Smooth muscle cell (in vitro differentiated cells): ENCODE data around the gene THOP1. TPM values are rescaled to one million over a fixed set of nuclear protein-coding genes. Genes with fewer than 3 reads are reported as not detected.

Experiments used
- DNase-seq: peaks from one replicate; lab custom pipeline; 2025; ENCODE audit not compliant: unreplicated experiment; lab: John Stamatoyannopoulos, UW
- H2AFZ ChIP-seq: fragments of 200-600 bp; sonication (generic); 2 replicates; pipeline ENCODE4 v1.6.0; 2016; ENCODE audit warnings: antibody characterized with exemption, low read depth, mild to moderate bottlenecking
- H3F3A ChIP-seq: fragments of 200-600 bp; sonication (generic); 2 replicates; pipeline ENCODE4 v1.6.0; 2017; ENCODE audit warnings: antibody characterized with exemption, low read depth
- H3K27ac ChIP-seq: fragments of 200-600 bp; sonication (generic); 2 replicates; pipeline ENCODE4 v1.5.1; 2016; ENCODE audit warnings: low read depth, mild to moderate bottlenecking
- H3K27me3 ChIP-seq: fragments of 200-600 bp; sonication (generic); 2 replicates; pipeline ENCODE4 v1.6.1; 2016; ENCODE audit warnings: low read depth, mild to moderate bottlenecking
- H3K36me3 ChIP-seq: fragments of 200-600 bp; sonication (generic); 2 replicates; pipeline ENCODE4 v1.5.1; 2016; ENCODE audit warnings: low read depth
- H3K4me1 ChIP-seq: fragments of 200-600 bp; sonication (generic); 2 replicates; pipeline ENCODE4 v1.5.1; 2016; ENCODE audit warnings: low read depth
- H3K4me2 ChIP-seq: fragments of 200-600 bp; sonication (generic); 2 replicates; pipeline ENCODE4 v1.6.0; 2016; ENCODE audit warnings: mild to moderate bottlenecking
- H3K4me3 ChIP-seq: fragments of 200-600 bp; sonication (generic); 2 replicates; pipeline ENCODE4 v1.5.1; 2016; ENCODE audit warnings: mild to moderate bottlenecking
- H3K79me2 ChIP-seq: fragments of 200-600 bp; sonication (generic); 2 replicates; pipeline ENCODE4 v1.6.0; 2016; ENCODE audit warnings: low read depth, mild to moderate bottlenecking
- H3K9ac ChIP-seq: fragments of 200-600 bp; sonication (generic); 2 replicates; pipeline ENCODE4 v1.6.0; 2016; ENCODE audit warnings: low read depth
- H3K9me3 ChIP-seq: fragments of 200-600 bp; sonication (generic); replicated peaks from 2 replicates; pipeline ENCODE4 v1.5.1; 2016; ENCODE audit warnings: low read depth
- H4K20me1 ChIP-seq: fragments of 200-600 bp; sonication (generic); 2 replicates; pipeline ENCODE4 v1.6.0; 2016; ENCODE audit warnings: low read depth
- WGBS: methylation state at CpG from one replicate; pipeline ENCODE4 v1.1.7; 2016; ENCODE audit warnings: low lambda C conversion rate; 5-methylcytosine and 5-hydroxymethylcytosine counted together
- polyA plus RNA-seq: library from polyadenylated mRNA; unstranded; fragments of >200 nt; fragmentation: Nextera tagmentation; extraction: Ambion mirVana; gene quantifications from 2 replicates; pipeline ENCODE4 v1.2.1, GENCODE V29; 2016
- total RNA-seq: library from RNA; depleted of rRNA; stranded (reverse); fragments of >200 nt; gene quantifications from 2 replicates; pipeline ENCODE4 v1.2.3, GENCODE V29; 2014
- TF ChIP-seq, protein P1 (sequence below): fragments of 200-600 bp; sonication (generic); IDR thresholded peaks from 2 replicates; pipeline ENCODE4 v1.5.1; 2017; ENCODE audit warnings: borderline replicate concordance, mild to moderate bottlenecking, antibody characterized with exemption; ENCODE audit not compliant: insufficient read depth, poor library complexity, severe bottlenecking

Gene THOP1
- total and polyA plus RNA-seq, 2 experiments from 2014 or later: 40.5 to 65.6 TPM

- Histone ChIP-seq H3K4me3 (no peak overlapping the region), H3K36me3 (no peaks in the 10 kb centered on the region), H3K9ac (no peak overlapping the region), H3K4me1 (no peaks in the 10 kb centered on the region), H3F3A (no peaks in the 10 kb centered on the region), H3K79me2 (no peaks in the 10 kb centered on the region), H3K27me3 (no peaks in the 10 kb centered on the region), H3K9me3 (no peaks in the 10 kb centered on the region), H2AFZ (no peak overlapping the region), H4K20me1 (peaks cover 22% of the 10 kb centered on the region), H3K27ac (no peak overlapping the region), H3K4me2 (no peak overlapping the region)
- TF ChIP-seq, protein P1, sequence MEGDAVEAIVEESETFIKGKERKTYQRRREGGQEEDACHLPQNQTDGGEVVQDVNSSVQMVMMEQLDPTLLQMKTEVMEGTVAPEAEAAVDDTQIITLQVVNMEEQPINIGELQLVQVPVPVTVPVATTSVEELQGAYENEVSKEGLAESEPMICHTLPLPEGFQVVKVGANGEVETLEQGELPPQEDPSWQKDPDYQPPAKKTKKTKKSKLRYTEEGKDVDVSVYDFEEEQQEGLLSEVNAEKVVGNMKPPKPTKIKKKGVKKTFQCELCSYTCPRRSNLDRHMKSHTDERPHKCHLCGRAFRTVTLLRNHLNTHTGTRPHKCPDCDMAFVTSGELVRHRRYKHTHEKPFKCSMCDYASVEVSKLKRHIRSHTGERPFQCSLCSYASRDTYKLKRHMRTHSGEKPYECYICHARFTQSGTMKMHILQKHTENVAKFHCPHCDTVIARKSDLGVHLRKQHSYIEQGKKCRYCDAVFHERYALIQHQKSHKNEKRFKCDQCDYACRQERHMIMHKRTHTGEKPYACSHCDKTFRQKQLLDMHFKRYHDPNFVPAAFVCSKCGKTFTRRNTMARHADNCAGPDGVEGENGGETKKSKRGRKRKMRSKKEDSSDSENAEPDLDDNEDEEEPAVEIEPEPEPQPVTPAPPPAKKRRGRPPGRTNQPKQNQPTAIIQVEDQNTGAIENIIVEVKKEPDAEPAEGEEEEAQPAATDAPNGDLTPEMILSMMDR: no peak
- WGBS: 97% methylated on average over 20 of the region's 23 CpGs
- no peak for DNase-seq
Measured at GRCh38 chr19:2796659-2797266, 11.5 kb downstream of the THOP1 start.

- WGBS: 98% methylated on average over 15 of the region's 15 CpGs
- no peak overlapping the region for H3K4me2 ChIP-seq
- DNase-seq: no peak
Measured at GRCh38 chr19:2797280-2797679, 12.0 kb downstream of the THOP1 start.

DNA sequence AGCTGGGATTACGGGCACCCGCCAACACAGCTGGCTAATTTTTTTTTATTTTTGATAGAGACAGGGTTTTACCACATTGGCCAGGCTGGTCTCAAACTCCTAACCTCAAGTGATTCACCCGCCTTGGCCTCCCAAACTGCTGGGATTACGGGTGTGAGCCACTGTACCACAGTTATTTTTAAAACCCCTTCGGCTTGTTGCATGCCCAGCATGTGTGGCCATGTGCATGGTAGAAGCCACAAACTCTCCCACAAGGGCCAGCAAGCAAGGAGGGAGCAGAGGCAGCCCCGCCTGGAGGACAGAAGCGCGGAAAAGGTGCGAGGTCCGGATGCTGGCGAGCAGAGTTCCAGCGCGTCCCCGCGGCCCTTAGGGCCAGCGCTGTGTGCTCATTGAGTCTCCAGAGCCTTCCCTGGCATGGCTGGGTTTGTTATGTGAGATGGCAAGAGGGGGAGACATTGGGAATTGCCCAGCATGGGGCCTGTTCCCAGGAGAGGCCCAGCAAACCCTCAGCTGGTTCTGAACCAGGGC, 12.9 kb downstream of the THOP1 start:
- 86% methylated on average over 16 of the region's 16 CpGs for WGBS
- Histone ChIP-seq H3K4me1 (no peaks in the 10 kb centered on the region), H3K4me2 (no peak overlapping the region), H3K79me2 (no peaks in the 10 kb centered on the region), H2AFZ (no peak overlapping the region), H3K9ac (no peak overlapping the region), H3F3A (no peaks in the 10 kb centered on the region), H4K20me1 (peaks cover 27% of the 10 kb centered on the region), H3K27ac (no peak overlapping the region), H3K27me3 (no peaks in the 10 kb centered on the region), H3K36me3 (no peaks in the 10 kb centered on the region), H3K4me3 (no peak overlapping the region), H3K9me3 (no peaks in the 10 kb centered on the region)
- DNase-seq: no peak
- TF ChIP-seq, protein P1: no peak

More at GRCh38 chr19:2797280-2797679, 12.0 kb downstream of the THOP1 start:
- H3K79me2 ChIP-seq: no peaks in the 10 kb centered on the region
- no peak overlapping the region for H3K4me3 ChIP-seq
- H3K27ac ChIP-seq: no peak overlapping the region
- no peaks in the 10 kb centered on the region for H3K36me3 ChIP-seq
- no peaks in the 10 kb centered on the region for H3K27me3 ChIP-seq
- H3K4me1 ChIP-seq: no peaks in the 10 kb centered on the region
- H3K9me3 ChIP-seq: no peaks in the 10 kb centered on the region
- no peaks in the 10 kb centered on the region for H3F3A ChIP-seq
- H4K20me1 ChIP-seq: peaks cover 22% of the 10 kb centered on the region
- no peak overlapping the region for H2AFZ ChIP-seq
- TF ChIP-seq, protein P1: no peak
- no peak overlapping the region for H3K9ac ChIP-seq

- no peak overlapping the region for H3K4me3 ChIP-seq
- no peaks in the 10 kb centered on the region for H3K4me1 ChIP-seq
- H3K4me2 ChIP-seq: no peak overlapping the region
- H4K20me1 ChIP-seq: peaks cover 27% of the 10 kb centered on the region
- 57% methylated on average over 7 of the region's 7 CpGs for WGBS
- no peak overlapping the region for H2AFZ ChIP-seq
- no peaks in the 10 kb centered on the region for H3K36me3 ChIP-seq
- no peak overlapping the region for H3K27ac ChIP-seq
- no peak for DNase-seq
- H3F3A ChIP-seq: no peaks in the 10 kb centered on the region
- no peaks in the 10 kb centered on the region for H3K27me3 ChIP-seq
- no peaks in the 10 kb centered on the region for H3K9me3 ChIP-seq
- H3K79me2 ChIP-seq: no peaks in the 10 kb centered on the region
- H3K9ac ChIP-seq: no peak overlapping the region
- TF ChIP-seq, protein P1: no peak
Measured at GRCh38 chr19:2798733-2799132, 13.4 kb downstream of the THOP1 start.
